ENCODE measurements around the gene RBMS1.

DNA sequence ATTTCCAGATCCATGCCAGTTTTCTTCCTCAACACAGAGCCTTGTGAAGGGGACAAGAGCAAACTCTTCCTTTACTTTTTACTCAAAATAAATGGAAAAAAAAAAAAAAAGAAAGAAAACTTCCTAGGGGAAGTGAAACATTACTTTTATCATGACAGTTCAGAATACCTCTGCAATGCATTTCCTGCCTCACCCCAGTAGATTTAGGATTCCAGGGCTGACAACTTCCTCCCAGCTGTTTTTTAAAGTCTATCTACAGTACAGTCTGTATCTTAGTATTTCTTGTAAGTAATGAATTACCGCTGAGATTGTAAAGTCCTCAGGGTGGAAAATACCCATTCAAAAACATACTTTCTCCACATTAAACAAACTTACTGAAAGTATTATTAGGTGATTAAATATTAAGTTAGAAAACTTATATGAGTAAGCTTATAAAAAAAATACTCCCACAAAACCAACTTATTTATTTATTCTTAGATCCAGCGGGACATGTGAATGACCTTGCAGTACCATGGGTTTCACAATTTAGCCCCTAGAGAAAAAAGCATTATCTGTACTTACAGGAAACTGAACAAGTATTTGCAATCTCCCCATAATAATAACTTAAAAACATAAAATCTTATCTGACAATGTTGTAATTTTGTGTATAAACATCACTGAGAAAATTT lies 117.7 kb downstream of the RBMS1 start:
- TF ChIP-seq, protein P1, sequence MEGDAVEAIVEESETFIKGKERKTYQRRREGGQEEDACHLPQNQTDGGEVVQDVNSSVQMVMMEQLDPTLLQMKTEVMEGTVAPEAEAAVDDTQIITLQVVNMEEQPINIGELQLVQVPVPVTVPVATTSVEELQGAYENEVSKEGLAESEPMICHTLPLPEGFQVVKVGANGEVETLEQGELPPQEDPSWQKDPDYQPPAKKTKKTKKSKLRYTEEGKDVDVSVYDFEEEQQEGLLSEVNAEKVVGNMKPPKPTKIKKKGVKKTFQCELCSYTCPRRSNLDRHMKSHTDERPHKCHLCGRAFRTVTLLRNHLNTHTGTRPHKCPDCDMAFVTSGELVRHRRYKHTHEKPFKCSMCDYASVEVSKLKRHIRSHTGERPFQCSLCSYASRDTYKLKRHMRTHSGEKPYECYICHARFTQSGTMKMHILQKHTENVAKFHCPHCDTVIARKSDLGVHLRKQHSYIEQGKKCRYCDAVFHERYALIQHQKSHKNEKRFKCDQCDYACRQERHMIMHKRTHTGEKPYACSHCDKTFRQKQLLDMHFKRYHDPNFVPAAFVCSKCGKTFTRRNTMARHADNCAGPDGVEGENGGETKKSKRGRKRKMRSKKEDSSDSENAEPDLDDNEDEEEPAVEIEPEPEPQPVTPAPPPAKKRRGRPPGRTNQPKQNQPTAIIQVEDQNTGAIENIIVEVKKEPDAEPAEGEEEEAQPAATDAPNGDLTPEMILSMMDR (conservative IDR thresholded peaks at IDR 0.05; ENCODE audit: low read depth, low read length), result no peak
- TF ChIP-seq EZH2 (IDR thresholded peaks at IDR 0.05; ENCODE audit: low read length, unreplicated experiment), result no peak
- TF ChIP-seq EZH2phosphoT487 (IDR thresholded peaks at IDR 0.05; ENCODE audit: borderline replicate concordance, low read length), result no peak
